Activated CD8-positive, alpha-beta memory T cell treated with anti-CD3 and anti-CD28 coated beads for 1 hour (primary cell): ENCODE data around the gene SOCS3.
A peak's percentile ranks its signal among the peaks of the same experiment; 100 is the strongest.

Source experiments
- DNase-seq, 2 donors: peaks; one replicate each; pipeline ENCODE4 v3.0.0-alpha.2; 2020; ENCODE audit warnings: low read depth in 1 of 2; ENCODE audit errors: extremely low read depth in 1 of 2

The SOCS3 gene

GRCh38 chr17:78359997-78360370, at the start of gene SOCS3:
Gene SOCS3, minus strand, starts transcription at chr17:78360077. Its CDS starts 982 bp downstream, at chr17:78359095.
- DNase-seq, result peak; percentile 89 to 94

- DNase-seq, result no peak
Observed at GRCh38 chr17:78409191-78409928, 49.5 kb upstream of the SOCS3 start.

GRCh38 chr17:78408476-78409050, 48.7 kb upstream of the SOCS3 start:
- DNase-seq, result no peak

GRCh38 chr17:78407387-78408000, 47.6 kb upstream of the SOCS3 start:
- DNase-seq, result no peak

- no peak for DNase-seq
Observed at GRCh38 chr17:78406920-78407319, 47.0 kb upstream of the SOCS3 start.

GRCh38 chr17:78406396-78406795, 46.5 kb upstream of the SOCS3 start:
- no peak for DNase-seq

- DNase-seq, result no peak
Observed at GRCh38 chr17:78403822-78404221, 43.9 kb upstream of the SOCS3 start.

- DNase-seq, result no peak
Observed at GRCh38 chr17:78401891-78402290, 42.0 kb upstream of the SOCS3 start.

- DNase-seq, result no peak
Observed at GRCh38 chr17:78401246-78401645, 41.4 kb upstream of the SOCS3 start.

- no peak for DNase-seq
Observed at GRCh38 chr17:78400581-78401240, 40.8 kb upstream of the SOCS3 start.

GRCh38 chr17:78399693-78400144, 39.8 kb upstream of the SOCS3 start:
- DNase-seq, result no peak

GRCh38 chr17:78399028-78399692, 39.3 kb upstream of the SOCS3 start:
- DNase-seq, result no peak

GRCh38 chr17:78398390-78398789, 38.5 kb upstream of the SOCS3 start:
- no peak for DNase-seq

GRCh38 chr17:78397681-78398101, 37.8 kb upstream of the SOCS3 start:
- no peak for DNase-seq

GRCh38 chr17:78396441-78397337, 36.8 kb upstream of the SOCS3 start:
- no peak for DNase-seq

- DNase-seq, result no peak
Observed at GRCh38 chr17:78395155-78395554, 35.3 kb upstream of the SOCS3 start.

GRCh38 chr17:78394209-78394608, 34.3 kb upstream of the SOCS3 start:
- DNase-seq, result no peak

GRCh38 chr17:78393575-78393974, 33.7 kb upstream of the SOCS3 start:
- no peak for DNase-seq

- no peak for DNase-seq
Observed at GRCh38 chr17:78392295-78392694, 32.4 kb upstream of the SOCS3 start.

GRCh38 chr17:78391843-78392242, 32.0 kb upstream of the SOCS3 start:
- no peak for DNase-seq
